Uterus (tissue), 4 donors: ENCODE results near the gene BMP4. TPM values are rescaled to one million over a fixed set of nuclear protein-coding genes. Genes with fewer than 3 reads are reported as not detected.

ENCODE experiments used
- DNase-seq, 2 donors: peaks; one replicate each; pipeline ENCODE4 v3.0.0-alpha.2; 2019 to 2020
- H3K27ac ChIP-seq, 2 donors: fragments of 200-600 bp; sonication (generic); 1 replicate in 1 of 2; 2 replicates in 1 of 2; pipeline ENCODE4 v1.5.1; 2016 to 2018
- H3K27me3 ChIP-seq, 2 donors: fragments of 200-600 bp; sonication (generic); one replicate each; pipeline ENCODE4 v1.5.1; 2018 to 2019; ENCODE audit warnings: control low read depth in 1 of 2
- H3K36me3 ChIP-seq, 2 donors: fragments of 200-600 bp; sonication (generic); one replicate each; pipeline ENCODE4 v1.5.1; 2019; ENCODE audit warnings: control low read depth in 1 of 2
- H3K4me1 ChIP-seq, 2 donors: fragments of 200-600 bp; sonication (generic); one replicate each; pipeline ENCODE4 v1.5.1; 2018 to 2019; ENCODE audit warnings: control low read depth in 1 of 2
- H3K4me3 ChIP-seq, 2 donors: fragments of 200-600 bp; sonication (generic); 1 replicate in 1 of 2; 2 replicates in 1 of 2; pipeline ENCODE4 v1.5.1; 2018 to 2019; ENCODE audit warnings: mild to moderate bottlenecking in 1 of 2
- H3K9me3 ChIP-seq, 2 donors: fragments of 200-600 bp; sonication (generic); one replicate each; pipeline ENCODE4 v1.5.1; 2019; ENCODE audit warnings: control low read depth in 1 of 2
- CTCF ChIP-seq, 4 experiments: fragments of 200-600 bp in 2 of 4; fragments of 450-650 bp in 2 of 4; sonication (generic) in 2 of 4; IDR thresholded peaks; one replicate each; pipeline ENCODE4 v1.5.1; 2016 to 2019; ENCODE audit warnings: antibody characterized with exemption in 4 of 4, mild to moderate bottlenecking in 2 of 4, moderate library complexity in 1 of 4
- POLR2A ChIP-seq, 2 donors: fragments of 450-650 bp; IDR thresholded peaks; one replicate each; pipeline ENCODE4 v1.6.1; 2016; ENCODE audit warnings: antibody characterized with exemption in 2 of 2, mild to moderate bottlenecking in 1 of 2, moderate library complexity in 1 of 2
- intact Hi-C: fragments of 100-400 bp; cut with DNase I; formaldehyde crosslinking; loops from one replicate; pipeline ENCODE4 v1.15.1; 2023; ENCODE audit warnings: low total_unique reads
- total RNA-seq, 4 donors: library from RNA; depleted of rRNA in 3 of 4; stranded (reverse); fragments of >200 nt in 3 of 4; gene quantifications; one replicate each; pipeline versions ENCODE4 v1.1.0 to v1.2.4, GENCODE V29; 2014 to 2023
- donor health status: DM: yes; HTN: yes; CAD: no.

BMP4 gene
- total RNA-seq, 4 donors from 2014 or later: 12.0 to 127 (median 14.9) TPM

- DNase-seq: peak; percentile 72 to 83
- intact Hi-C loops: no loop called here
- peak in 1 of 2 donors; percentile 21 for TF ChIP-seq POLR2A (IDR thresholded peaks at IDR 0.05)
- no peak for TF ChIP-seq CTCF (IDR thresholded peaks at IDR 0.05)
- H3K36me3 ChIP-seq: no peaks in the 10 kb centered on the region
- peak overlapping the region; percentile 81 to 90 for H3K27ac ChIP-seq
- peak overlapping the region; percentile 42 to 83 for H3K4me3 ChIP-seq
- peaks cover 0 to 3% of the 10 kb centered on the region in 2 donors for H3K27me3 ChIP-seq
- no peaks in the 10 kb centered on the region for H3K9me3 ChIP-seq
- H3K4me1 ChIP-seq: peaks cover 0 to 5% of the 10 kb centered on the region in 2 donors
Observed at GRCh38 chr14:53955671-53956426, 776 bp downstream of the BMP4 start.

- peaks cover 0 to 3% of the 10 kb centered on the region in 2 donors for H3K27me3 ChIP-seq
- no peaks in the 10 kb centered on the region for H3K36me3 ChIP-seq
- intact Hi-C loops: no loop called here
- H3K4me3 ChIP-seq: peak overlapping the region; percentile 42 to 83
- peak overlapping the region; percentile 81 to 90 for H3K27ac ChIP-seq
- no peak for TF ChIP-seq POLR2A (IDR thresholded peaks at IDR 0.05)
- TF ChIP-seq CTCF (IDR thresholded peaks at IDR 0.05): no peak
- no peak for DNase-seq
- no peaks in the 10 kb centered on the region for H3K9me3 ChIP-seq
- peaks cover 0 to 5% of the 10 kb centered on the region in 2 donors for H3K4me1 ChIP-seq
Observed at GRCh38 chr14:53955229-53955556, 1.4 kb downstream of the BMP4 start.

GRCh38 chr14:53954551-53955228 lies 1.9 kb downstream of the BMP4 start:
- Histone ChIP-seq H3K27me3 (peaks cover 0 to 3% of the 10 kb centered on the region in 2 donors), H3K36me3 (no peaks in the 10 kb centered on the region), H3K4me3 (peak overlapping the region; percentile 42 to 83), H3K27ac (peak overlapping the region; percentile 81 to 90), H3K9me3 (no peaks in the 10 kb centered on the region), H3K4me1 (peaks cover 0 to 5% of the 10 kb centered on the region in 2 donors)
- intact Hi-C loops: no loop called here
- TF ChIP-seq POLR2A (IDR thresholded peaks at IDR 0.05): no peak
- DNase-seq: peak in 1 of 2 donors; percentile 28

GRCh38 chr14:53953828-53954550 lies 2.6 kb downstream of the BMP4 start:
- Histone ChIP-seq H3K4me1 (peaks cover 0 to 5% of the 10 kb centered on the region in 2 donors), H3K4me3 (peak overlapping the region; percentile 42 to 83), H3K36me3 (no peaks in the 10 kb centered on the region), H3K27ac (peak overlapping the region; percentile 81 to 90), H3K27me3 (peaks cover 0 to 3% of the 10 kb centered on the region in 2 donors), H3K9me3 (no peaks in the 10 kb centered on the region)
- intact Hi-C loops: no loop called here
- TF ChIP-seq POLR2A (IDR thresholded peaks at IDR 0.05) (no peak), CTCF (IDR thresholded peaks at IDR 0.05) (no peak)
- DNase-seq: peak; percentile 39 to 48

- H3K9me3 ChIP-seq: no peaks in the 10 kb centered on the region
- intact Hi-C loops: no loop called here
- no peaks in the 10 kb centered on the region for H3K36me3 ChIP-seq
- peaks cover 0 to 5% of the 10 kb centered on the region in 2 donors for H3K4me1 ChIP-seq
- peak overlapping the region; percentile 81 to 90 for H3K27ac ChIP-seq
- DNase-seq: peak; percentile 79 to 91
- H3K27me3 ChIP-seq: peaks cover 0 to 3% of the 10 kb centered on the region in 2 donors
- no peak for TF ChIP-seq CTCF (IDR thresholded peaks at IDR 0.05)
- TF ChIP-seq POLR2A (IDR thresholded peaks at IDR 0.05): peak; percentile 80 to 89
- H3K4me3 ChIP-seq: peak overlapping the region; percentile 42 to 83
Observed at GRCh38 chr14:53953002-53953827, 3.4 kb downstream of the BMP4 start.
